ENCODE results near the gene OR12D3. TPM values are rescaled to one million over a fixed set of nuclear protein-coding genes. Genes with fewer than 3 reads are reported as not detected.

The OR12D3 gene
- total RNA-seq (2014; rRNA removed; shearing (Covaris generic)) (not detected in 2 replicates), polyA plus RNA-seq (2016; fragmentation: Nextera tagmentation; extraction: Ambion mirVana) (not detected in 2 replicates)

GRCh38 chr6:29375191-29375590 lies at the start of gene OR12D3:
TSS of gene OR12D3 (minus strand) at chr6:29375291. CDS start at chr6:29375287, 4 bp downstream.
- 49 to 56% methylated on average over 1 of the region's 1 CpG for WGBS, 2 experiments (ENCODE audit: low coverage in 1 of 2, low lambda C conversion rate in 2 of 2, missing lambda C conversion rate in 2 of 2)
- no peak for DNase-seq
- no peak within 1 kb of the TSS for H2AFZ ChIP-seq
- H3K79me2 ChIP-seq (ENCODE audit: insufficient read depth), result no peaks in the 10 kb centered on the region
- H3K4me1 ChIP-seq (ENCODE audit: insufficient read depth), result no peaks in the 10 kb centered on the region
- no peaks in the 10 kb centered on the region for H3K9me3 ChIP-seq (ENCODE audit: low read depth)
- no peaks in the 10 kb centered on the region for H4K20me1 ChIP-seq (ENCODE audit: insufficient read depth)
- H3K4me2 ChIP-seq (ENCODE audit: unreplicated experiment), result no peak within 1 kb of the TSS
- H3K9me2 ChIP-seq (ENCODE audit: insufficient read depth), result no peaks in the 10 kb centered on the region
- H3K36me3 ChIP-seq (ENCODE audit: low read depth), result no peaks in the 10 kb centered on the region
- H3K27ac ChIP-seq, result no peak within 1 kb of the TSS
- no peaks in the 10 kb centered on the region for H3F3A ChIP-seq (ENCODE audit: insufficient read depth)
- in situ Hi-C loops (cut with MboI), result no loop called here
- no peak within 1 kb of the TSS for H3K9ac ChIP-seq
- TF ChIP-seq EZH2 (IDR thresholded peaks at IDR 0.05; ENCODE audit: insufficient read depth, poor library complexity, severe bottlenecking) (no peak), EZH2phosphoT487 (IDR thresholded peaks at IDR 0.05; ENCODE audit: insufficient read depth, low read depth) (no peak)
- H3K4me3 ChIP-seq, result no peak within 1 kb of the TSS
- no peaks in the 10 kb centered on the region for H3K27me3 ChIP-seq (replicated peaks; ENCODE audit: insufficient read depth)

GRCh38 chr6:29424575-29424974 lies 49.5 kb upstream of the OR12D3 start:
- Histone ChIP-seq H4K20me1 (ENCODE audit: insufficient read depth) (no peaks in the 10 kb centered on the region), H3K4me2 (ENCODE audit: unreplicated experiment) (no peak overlapping the region), H3F3A (ENCODE audit: insufficient read depth) (no peaks in the 10 kb centered on the region), H3K27me3 (replicated peaks; ENCODE audit: insufficient read depth) (no peaks in the 10 kb centered on the region), H3K4me3 (no peak overlapping the region), H2AFZ (no peak overlapping the region), H3K79me2 (ENCODE audit: insufficient read depth) (no peaks in the 10 kb centered on the region), H3K9me2 (ENCODE audit: insufficient read depth) (no peaks in the 10 kb centered on the region), H3K9me3 (ENCODE audit: low read depth) (no peaks in the 10 kb centered on the region), H3K4me1 (ENCODE audit: insufficient read depth) (no peaks in the 10 kb centered on the region), H3K9ac (no peak overlapping the region), H3K36me3 (ENCODE audit: low read depth) (no peaks in the 10 kb centered on the region), H3K27ac (no peak overlapping the region)
- in situ Hi-C loops (cut with MboI), result no loop called here
- no peak for TF ChIP-seq EZH2 (IDR thresholded peaks at IDR 0.05; ENCODE audit: insufficient read depth, poor library complexity, severe bottlenecking)
- TF ChIP-seq EZH2phosphoT487 (IDR thresholded peaks at IDR 0.05; ENCODE audit: insufficient read depth, low read depth), result no peak
- no peak for DNase-seq
- 2 to 3% methylated on average over 2 of the region's 2 CpGs for WGBS, 2 experiments (ENCODE audit: low coverage in 1 of 2, low lambda C conversion rate in 2 of 2, missing lambda C conversion rate in 2 of 2)

GRCh38 chr6:29424168-29424567 lies 49.1 kb upstream of the OR12D3 start:
- no peaks in the 10 kb centered on the region for H3K79me2 ChIP-seq (ENCODE audit: insufficient read depth)
- TF ChIP-seq EZH2 (IDR thresholded peaks at IDR 0.05; ENCODE audit: insufficient read depth, poor library complexity, severe bottlenecking), result no peak
- no peak for TF ChIP-seq EZH2phosphoT487 (IDR thresholded peaks at IDR 0.05; ENCODE audit: insufficient read depth, low read depth)
- H3K4me3 ChIP-seq, result no peak overlapping the region
- no peak overlapping the region for H3K9ac ChIP-seq
- no peaks in the 10 kb centered on the region for H3K27me3 ChIP-seq (replicated peaks; ENCODE audit: insufficient read depth)
- no peaks in the 10 kb centered on the region for H3K9me3 ChIP-seq (ENCODE audit: low read depth)
- no peak overlapping the region for H3K27ac ChIP-seq
- 14 to 27% methylated on average over 2 of the region's 2 CpGs for WGBS, 2 experiments (ENCODE audit: low coverage in 1 of 2, low lambda C conversion rate in 2 of 2, missing lambda C conversion rate in 2 of 2)
- no peak overlapping the region for H3K4me2 ChIP-seq (ENCODE audit: unreplicated experiment)
- in situ Hi-C loops (cut with MboI), result no loop called here
- H3K9me2 ChIP-seq (ENCODE audit: insufficient read depth), result no peaks in the 10 kb centered on the region
- DNase-seq, result no peak
- no peaks in the 10 kb centered on the region for H4K20me1 ChIP-seq (ENCODE audit: insufficient read depth)
- H3K4me1 ChIP-seq (ENCODE audit: insufficient read depth), result no peaks in the 10 kb centered on the region
- no peaks in the 10 kb centered on the region for H3K36me3 ChIP-seq (ENCODE audit: low read depth)
- H2AFZ ChIP-seq, result no peak overlapping the region
- H3F3A ChIP-seq (ENCODE audit: insufficient read depth), result no peaks in the 10 kb centered on the region

GRCh38 chr6:29419516-29419915 lies 44.4 kb upstream of the OR12D3 start:
- Histone ChIP-seq H4K20me1 (ENCODE audit: insufficient read depth) (no peaks in the 10 kb centered on the region), H3F3A (ENCODE audit: insufficient read depth) (no peaks in the 10 kb centered on the region), H3K4me1 (ENCODE audit: insufficient read depth) (no peaks in the 10 kb centered on the region), H3K9me3 (ENCODE audit: low read depth) (no peaks in the 10 kb centered on the region), H3K9me2 (ENCODE audit: insufficient read depth) (no peaks in the 10 kb centered on the region), H3K79me2 (ENCODE audit: insufficient read depth) (no peaks in the 10 kb centered on the region), H3K36me3 (ENCODE audit: low read depth) (no peaks in the 10 kb centered on the region), H3K27ac (no peak overlapping the region), H3K27me3 (replicated peaks; ENCODE audit: insufficient read depth) (no peaks in the 10 kb centered on the region), H3K4me2 (ENCODE audit: unreplicated experiment) (no peak overlapping the region), H3K4me3 (no peak overlapping the region), H3K9ac (no peak overlapping the region), H2AFZ (no peak overlapping the region)
- TF ChIP-seq EZH2 (IDR thresholded peaks at IDR 0.05; ENCODE audit: insufficient read depth, poor library complexity, severe bottlenecking) (no peak), EZH2phosphoT487 (IDR thresholded peaks at IDR 0.05; ENCODE audit: insufficient read depth, low read depth) (no peak)
- in situ Hi-C loops (cut with MboI), result no loop called here
- peak; percentile 6 for DNase-seq
- 13 to 15% methylated on average over 3 of the region's 3 CpGs for WGBS, 2 experiments (ENCODE audit: low coverage in 1 of 2, low lambda C conversion rate in 2 of 2, missing lambda C conversion rate in 2 of 2)

- Histone ChIP-seq H3K27me3 (replicated peaks; ENCODE audit: insufficient read depth) (no peaks in the 10 kb centered on the region), H3K4me1 (ENCODE audit: insufficient read depth) (no peaks in the 10 kb centered on the region), H3K36me3 (ENCODE audit: low read depth) (no peaks in the 10 kb centered on the region), H4K20me1 (ENCODE audit: insufficient read depth) (no peaks in the 10 kb centered on the region; the same call in 1 of the 2 replicates), H3K9me3 (ENCODE audit: low read depth) (no peaks in the 10 kb centered on the region), H3K9ac (no peak within 1 kb of the TSS), H3K4me2 (ENCODE audit: unreplicated experiment) (no peak within 1 kb of the TSS), H3K79me2 (ENCODE audit: insufficient read depth) (no peaks in the 10 kb centered on the region), H3F3A (ENCODE audit: insufficient read depth) (no peaks in the 10 kb centered on the region), H2AFZ (no peak within 1 kb of the TSS), H3K4me3 (no peak within 1 kb of the TSS), H3K9me2 (ENCODE audit: insufficient read depth) (no peaks in the 10 kb centered on the region), H3K27ac (no peak within 1 kb of the TSS)
- no peak for DNase-seq
- in situ Hi-C loops (cut with MboI), result no loop called here
- TF ChIP-seq EZH2phosphoT487 (IDR thresholded peaks at IDR 0.05; ENCODE audit: insufficient read depth, low read depth) (no peak), EZH2 (IDR thresholded peaks at IDR 0.05; ENCODE audit: insufficient read depth, poor library complexity, severe bottlenecking) (no peak)
These were observed 39.5 kb upstream of the OR12D3 start, which contains the start of gene OR12D1 for GRCh38 chr6:29414588-29414987. TSS of gene OR12D1 (plus strand) at chr6:29414928.
